Measurements from ENCODE around the gene GALNT10.

GRCh38 chr5:154359221-154359573, 168.7 kb downstream of the GALNT10 start:
- TF ChIP-seq CTCF (conservative IDR thresholded peaks at IDR 0.05; ENCODE audit: low read depth in 2 of 2) (no peak), POLR2AphosphoS5 (IDR thresholded peaks at IDR 0.05; ENCODE audit: low read depth) (no peak), EZH2 (IDR thresholded peaks at IDR 0.05; ENCODE audit: low read depth, unreplicated experiment) (no peak)

Measured in GM23338 (cell line).